K562 (cell line): ENCODE results near the gene PHF12. TPM values are rescaled to one million over a fixed set of nuclear protein-coding genes. Genes with fewer than 3 reads are reported as not detected.

ENCODE experiments used
- ARID2 ChIP-seq: fragments of 450-650 bp; IDR thresholded peaks from 2 replicates; pipeline ENCODE4 v1.6.1; 2017; ENCODE audit warnings: antibody characterized with exemption, mild to moderate bottlenecking
- ATF1 ChIP-seq, 2 experiments: fragments of 450-650 bp in 1 of 2; IDR thresholded peaks; 2 replicates each; pipeline ENCODE4 v1.6.1; 2016; ENCODE audit warnings: missing compliant biosample characterization in 1 of 2, missing genetic modification characterization in 1 of 2
- BACH1 ChIP-seq: fragments of 200-800 bp; sonication (Bioruptor generic); IDR thresholded peaks from 2 replicates; pipeline ENCODE4 v1.6.1; 2016; ENCODE audit warnings: missing genetic modification characterization, missing compliant biosample characterization
- COPS2 ChIP-seq: fragments of 450-650 bp; conservative IDR thresholded peaks from 2 replicates; pipeline ENCODE4 v1.6.1; 2016; ENCODE audit warnings: mild to moderate bottlenecking, moderate library complexity
- DDX20 ChIP-seq: fragments of 450-650 bp; IDR thresholded peaks from 2 replicates; pipeline ENCODE4 v1.6.1; 2016; ENCODE audit warnings: missing genetic modification characterization, low read depth, mild to moderate bottlenecking, missing compliant biosample characterization, moderate library complexity
- EP400 ChIP-seq: fragments of 450-650 bp; IDR thresholded peaks from 2 replicates; pipeline ENCODE4 v1.6.1; 2017; ENCODE audit warnings: antibody characterized with exemption, mild to moderate bottlenecking, moderate library complexity
- EZH2 ChIP-seq: IDR thresholded peaks from 2 replicates; pipeline ENCODE4 v1.6.1; 2012; ENCODE audit warnings: low read depth, mild to moderate bottlenecking, inconsistent platforms, low read length, borderline replicate concordance
- KLF16 ChIP-seq: IDR thresholded peaks from 2 replicates; pipeline ENCODE4 v1.6.1; 2016; ENCODE audit warnings: antibody characterized with exemption
- LEF1 ChIP-seq: fragments of 450-650 bp; IDR thresholded peaks from 2 replicates; pipeline ENCODE4 v1.6.1; 2016; ENCODE audit warnings: mild to moderate bottlenecking
- MCM5 ChIP-seq: fragments of 450-650 bp; IDR thresholded peaks from 2 replicates; pipeline ENCODE4 v1.6.1; 2016; ENCODE audit warnings: low read depth
- NCOA1 ChIP-seq: fragments of 450-650 bp; IDR thresholded peaks from 2 replicates; pipeline ENCODE4 v1.6.1; 2016; ENCODE audit warnings: low read depth
- NCOA4 ChIP-seq: fragments of 450-650 bp; IDR thresholded peaks from 2 replicates; pipeline ENCODE4 v1.6.1; 2018; ENCODE audit warnings: mild to moderate bottlenecking; ENCODE audit not compliant: partially characterized antibody
- PML ChIP-seq: IDR thresholded peaks from 2 replicates; pipeline ENCODE4 v1.6.1; 2012; ENCODE audit warnings: low read length, inconsistent platforms
- POLR3A ChIP-seq: IDR thresholded peaks from 2 replicates; pipeline ENCODE4 v1.6.1; 2011; ENCODE audit warnings: borderline replicate concordance, mild to moderate bottlenecking, moderate library complexity; ENCODE audit not compliant: insufficient read length, insufficient read depth; ENCODE audit errors: extremely low read depth
- POLR3G ChIP-seq: IDR thresholded peaks from 2 replicates; pipeline ENCODE4 v1.6.1; 2011; ENCODE audit not compliant: insufficient read length, insufficient replicate concordance; ENCODE audit errors: extremely low read depth
- PYGO2 ChIP-seq: fragments of 450-650 bp; IDR thresholded peaks from 2 replicates; pipeline ENCODE4 v1.6.1; 2016; ENCODE audit warnings: mild to moderate bottlenecking, missing genetic modification characterization, moderate library complexity, missing compliant biosample characterization
- RAD21 ChIP-seq, 2 experiments: fragments of 250-450 bp in 1 of 2; fragments of 450-650 bp in 1 of 2; sonication (Bioruptor Pico) in 1 of 2; formaldehyde crosslinking in 1 of 2; IDR thresholded peaks in 1 of 2; conservative IDR thresholded peaks in 1 of 2; 2 replicates each; pipeline versions ENCODE4 v1.4.0 to v1.8.0; 2020 to 2022; ENCODE audit warnings: mild to moderate bottlenecking in 2 of 2, moderate library complexity in 1 of 2
- RFX1 ChIP-seq: fragments of 450-650 bp; IDR thresholded peaks from 2 replicates; pipeline ENCODE4 v1.6.1; 2016; ENCODE audit warnings: mild to moderate bottlenecking, moderate library complexity
- RHOXF2B ChIP-seq: fragments of 250-450 bp; sonication (Bioruptor Pico); conservative IDR thresholded peaks from 2 replicates; pipeline ENCODE4 v1.5.1; 2021
- SMARCB1 ChIP-seq: IDR thresholded peaks from 2 replicates; pipeline ENCODE4 v1.6.1; 2011; ENCODE audit warnings: improper control_type of control experiment, low read depth; ENCODE audit not compliant: insufficient read length
- SNRNP70 ChIP-seq: fragments of 200-400 bp; formaldehyde crosslinking; optimal IDR thresholded peaks from 2 replicates; pipeline ENCODE3; 2017; ENCODE audit warnings: low read depth, low read length
- STAT5A ChIP-seq: IDR thresholded peaks from 2 replicates; pipeline ENCODE4 v1.6.1; 2012; ENCODE audit warnings: low read length, inconsistent platforms, borderline replicate concordance
- TBL1XR1 ChIP-seq, 2 experiments: IDR thresholded peaks; 2 replicates each; pipeline ENCODE4 v1.6.1; 2012; ENCODE audit warnings: improper control_type of control experiment in 2 of 2, low read length in 2 of 2, mild to moderate bottlenecking in 1 of 2
- TEAD2 ChIP-seq: fragments of 450-650 bp; IDR thresholded peaks from 2 replicates; pipeline ENCODE4 v1.6.1; 2016; ENCODE audit warnings: missing genetic modification characterization, control low read depth, missing compliant biosample characterization
- UBTF ChIP-seq, 2 experiments: IDR thresholded peaks; 2 replicates each; pipeline ENCODE4 v1.6.1; 2012; ENCODE audit warnings: improper control_type of control experiment in 2 of 2, low read depth in 2 of 2, low read length in 2 of 2, borderline replicate concordance in 1 of 2
- ZNF134 ChIP-seq: fragments of 250-450 bp; sonication (Bioruptor Pico); conservative IDR thresholded peaks from 2 replicates; pipeline ENCODE4 v1.4.0; 2020
- ZNF41 ChIP-seq: fragments of 250-450 bp; sonication (Bioruptor Pico); conservative IDR thresholded peaks from 2 replicates; pipeline ENCODE4 v1.4.0; 2020; ENCODE audit warnings: mild to moderate bottlenecking
- ZNF561 ChIP-seq: fragments of 450-650 bp; formaldehyde crosslinking; conservative IDR thresholded peaks from 2 replicates; pipeline ENCODE4 v1.4.0; 2020; ENCODE audit warnings: mild to moderate bottlenecking, moderate library complexity
- polyA plus RNA-seq, 8 experiments: library from polyadenylated mRNA; depleted of rRNA in 4 of 8; stranded (reverse) in 5 of 8; unstranded in 3 of 8; fragments of >200 nt; fragmentation: Nextera tagmentation in 2 of 8; fragmentation: Illumina TruSeq in 1 of 8; extraction: Ambion mirVana in 2 of 8; extraction: Trizol in 1 of 8; gene quantifications; 2 replicates each; pipeline versions ENCODE4 v1.2.1 to v1.2.3, GENCODE V29; 2011 to 2014; ENCODE audit warnings: inconsistent platforms in 1 of 8, missing spikeins in 1 of 8
- total RNA-seq, 7 experiments: library from RNA; depleted of rRNA in 6 of 7; stranded (reverse); fragments of >200 nt in 6 of 7; fragmentation: Illumina TruSeq in 2 of 7; extraction: Trizol in 2 of 7; gene quantifications; 2 replicates each; pipeline versions ENCODE4 v1.2.1 to v1.2.3, GENCODE V29; 2011 to 2021; ENCODE audit warnings: low replicate concordance in 1 of 7

PHF12 gene
- total and polyA plus RNA-seq, 9 of the 15 experiments (the other 6 are each of a cell fraction or from before 2014, with no cell fraction given): 0.82 to 31.3 (median 13.5) TPM

GRCh38 chr17:28951991-28952975 is 965 bp upstream of the PHF12 start (continued):
- TF ChIP-seq EP400: peak; percentile 77
- TF ChIP-seq ARID2: no peak
- TF ChIP-seq PYGO2: no peak
- no peak; a peak in 1 of 4 replicates for TF ChIP-seq UBTF (IDR thresholded peaks at IDR 0.05; ENCODE audit: borderline replicate concordance in 1 of 2, low read depth in 2 of 2, low read length in 2 of 2)
- peak; percentile 52; the same call in 1 of the 2 replicates for TF ChIP-seq ZNF134
- no peak for TF ChIP-seq MCM5
- TF ChIP-seq KLF16: no peak
- TF ChIP-seq ATF1 (CRISPR knock-in tag; IDR thresholded peaks at IDR 0.05): no peak
- TF ChIP-seq ATF1 (tag; IDR thresholded peaks at IDR 0.05): peak; percentile 94
- TF ChIP-seq POLR3A: no peak
- no peak for TF ChIP-seq TEAD2
- TF ChIP-seq DDX20 (tag): peak; percentile 51; the same call in 1 of the 2 replicates
- no peak for TF ChIP-seq RAD21 (CRISPR knock-in tag; conservative IDR thresholded peaks at IDR 0.05 in 1 of 2, IDR thresholded peaks at IDR 0.05 in 1 of 2)
- no peak for TF ChIP-seq ZNF561
- no peak for TF ChIP-seq ZNF41
- peak; percentile 93; the same call in 1 of the 2 replicates for TF ChIP-seq BACH1
- TF ChIP-seq RHOXF2B (CRISPR knock-in tag): 0 out of 2 replicates have a peak, but pooled peaks have one; percentile 61
- no peak for TF ChIP-seq POLR3G
- no peak for TF ChIP-seq TBL1XR1 (IDR thresholded peaks at IDR 0.05; ENCODE audit: low read length in 2 of 2)
- no peak; the same call in 1 of the 2 replicates for TF ChIP-seq STAT5A
- no peak for TF ChIP-seq COPS2
- TF ChIP-seq SNRNP70: no peak
- TF ChIP-seq NCOA4: no peak
- no peak for TF ChIP-seq SMARCB1
- no peak for TF ChIP-seq EZH2
- no peak for TF ChIP-seq NCOA1
- peak; percentile 68; the same call in 1 of the 2 replicates for TF ChIP-seq PML
- no peak for TF ChIP-seq RFX1
- no peak for TF ChIP-seq LEF1
